ENCODE results near the gene ATE1.
"Not testable (repeated sequence)": the region's sequence is repeated elsewhere in the genome, so short reads cannot be mapped to it uniquely, and the experiment has no call there.

Gene ATE1

GRCh38 chr10:121765204-121765603, 162.6 kb downstream of the ATE1 start:
- H3K4me3 ChIP-seq (ENCODE audit: low read length): no peak overlapping the region
- DNase-seq (ENCODE audit: low read depth): no peak
- TF ChIP-seq CTCF (conservative IDR thresholded peaks at IDR 0.05; ENCODE audit: low read depth, low read length): no peak

GRCh38 chr10:121764233-121764942, 163.4 kb downstream of the ATE1 start:
- no peak overlapping the region for H3K4me3 ChIP-seq (ENCODE audit: low read length)
- TF ChIP-seq CTCF (conservative IDR thresholded peaks at IDR 0.05; ENCODE audit: low read depth, low read length): no peak
- no peak for DNase-seq (ENCODE audit: low read depth)

- not testable (repeated sequence) for H3K4me3 ChIP-seq (ENCODE audit: low read length); DNase-seq (ENCODE audit: low read depth)
Observed at GRCh38 chr10:121757241-121757640, 170.6 kb downstream of the ATE1 start.

GRCh38 chr10:121755496-121755895, 172.3 kb downstream of the ATE1 start:
- not testable (repeated sequence) for DNase-seq (ENCODE audit: low read depth); H3K4me3 ChIP-seq (ENCODE audit: low read length)

GRCh38 chr10:121754666-121755065, 173.2 kb downstream of the ATE1 start:
- no peak for TF ChIP-seq CTCF (conservative IDR thresholded peaks at IDR 0.05; ENCODE audit: low read depth, low read length)
- DNase-seq (ENCODE audit: low read depth): no peak
- H3K4me3 ChIP-seq (ENCODE audit: low read length): no peak overlapping the region

GRCh38 chr10:121753726-121754476, 173.9 kb downstream of the ATE1 start:
- no peak overlapping the region for H3K4me3 ChIP-seq (ENCODE audit: low read length)
- TF ChIP-seq CTCF (conservative IDR thresholded peaks at IDR 0.05; ENCODE audit: low read depth, low read length): peak; percentile 51
- peak; percentile 17 for DNase-seq (ENCODE audit: low read depth)

GRCh38 chr10:121751191-121751760, 176.6 kb downstream of the ATE1 start:
- no peak for TF ChIP-seq CTCF (conservative IDR thresholded peaks at IDR 0.05; ENCODE audit: low read depth, low read length)
- DNase-seq (ENCODE audit: low read depth): no peak
- H3K4me3 ChIP-seq (ENCODE audit: low read length): no peak overlapping the region

Data from retinal pigment epithelial cell (primary cell).